GM12874 (cell line): ENCODE results near the gene COPS3.

Source experiments
- TF ChIP-seq, protein P1 (sequence below): IDR thresholded peaks from 2 replicates; pipeline ENCODE4 v1.5.1; 2011; ENCODE audit warnings: low read depth, mild to moderate bottlenecking, control low read depth, low read length, moderate library complexity; ENCODE audit not compliant: insufficient read depth

Gene COPS3

GRCh38 chr17:17213775-17214174 is 67.3 kb downstream of the COPS3 start:
- TF ChIP-seq, protein P1, sequence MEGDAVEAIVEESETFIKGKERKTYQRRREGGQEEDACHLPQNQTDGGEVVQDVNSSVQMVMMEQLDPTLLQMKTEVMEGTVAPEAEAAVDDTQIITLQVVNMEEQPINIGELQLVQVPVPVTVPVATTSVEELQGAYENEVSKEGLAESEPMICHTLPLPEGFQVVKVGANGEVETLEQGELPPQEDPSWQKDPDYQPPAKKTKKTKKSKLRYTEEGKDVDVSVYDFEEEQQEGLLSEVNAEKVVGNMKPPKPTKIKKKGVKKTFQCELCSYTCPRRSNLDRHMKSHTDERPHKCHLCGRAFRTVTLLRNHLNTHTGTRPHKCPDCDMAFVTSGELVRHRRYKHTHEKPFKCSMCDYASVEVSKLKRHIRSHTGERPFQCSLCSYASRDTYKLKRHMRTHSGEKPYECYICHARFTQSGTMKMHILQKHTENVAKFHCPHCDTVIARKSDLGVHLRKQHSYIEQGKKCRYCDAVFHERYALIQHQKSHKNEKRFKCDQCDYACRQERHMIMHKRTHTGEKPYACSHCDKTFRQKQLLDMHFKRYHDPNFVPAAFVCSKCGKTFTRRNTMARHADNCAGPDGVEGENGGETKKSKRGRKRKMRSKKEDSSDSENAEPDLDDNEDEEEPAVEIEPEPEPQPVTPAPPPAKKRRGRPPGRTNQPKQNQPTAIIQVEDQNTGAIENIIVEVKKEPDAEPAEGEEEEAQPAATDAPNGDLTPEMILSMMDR, result no peak

DNA sequence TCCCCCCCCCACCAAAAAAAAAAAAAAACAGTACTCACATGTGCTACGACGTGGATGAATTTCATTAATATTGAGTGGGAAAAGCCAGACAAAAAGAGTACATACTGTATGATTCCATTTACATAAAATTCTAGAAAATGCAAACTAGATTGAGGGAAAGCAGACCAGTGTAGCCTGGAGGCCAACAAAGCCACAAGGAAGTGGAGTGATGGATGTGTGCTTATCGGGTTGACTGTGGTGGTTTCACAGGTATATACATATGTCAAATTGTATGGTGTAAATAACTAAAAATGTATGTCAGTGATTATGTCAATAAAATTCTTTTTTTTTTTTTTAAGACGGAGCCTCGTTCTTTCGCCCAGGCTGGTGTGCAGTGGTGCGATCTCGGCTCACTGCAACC is 73.0 kb downstream of the COPS3 start:
- TF ChIP-seq, protein P1, result no peak

GRCh38 chr17:17206913-17207335 is 74.1 kb downstream of the COPS3 start:
- TF ChIP-seq, protein P1, result no peak

DNA sequence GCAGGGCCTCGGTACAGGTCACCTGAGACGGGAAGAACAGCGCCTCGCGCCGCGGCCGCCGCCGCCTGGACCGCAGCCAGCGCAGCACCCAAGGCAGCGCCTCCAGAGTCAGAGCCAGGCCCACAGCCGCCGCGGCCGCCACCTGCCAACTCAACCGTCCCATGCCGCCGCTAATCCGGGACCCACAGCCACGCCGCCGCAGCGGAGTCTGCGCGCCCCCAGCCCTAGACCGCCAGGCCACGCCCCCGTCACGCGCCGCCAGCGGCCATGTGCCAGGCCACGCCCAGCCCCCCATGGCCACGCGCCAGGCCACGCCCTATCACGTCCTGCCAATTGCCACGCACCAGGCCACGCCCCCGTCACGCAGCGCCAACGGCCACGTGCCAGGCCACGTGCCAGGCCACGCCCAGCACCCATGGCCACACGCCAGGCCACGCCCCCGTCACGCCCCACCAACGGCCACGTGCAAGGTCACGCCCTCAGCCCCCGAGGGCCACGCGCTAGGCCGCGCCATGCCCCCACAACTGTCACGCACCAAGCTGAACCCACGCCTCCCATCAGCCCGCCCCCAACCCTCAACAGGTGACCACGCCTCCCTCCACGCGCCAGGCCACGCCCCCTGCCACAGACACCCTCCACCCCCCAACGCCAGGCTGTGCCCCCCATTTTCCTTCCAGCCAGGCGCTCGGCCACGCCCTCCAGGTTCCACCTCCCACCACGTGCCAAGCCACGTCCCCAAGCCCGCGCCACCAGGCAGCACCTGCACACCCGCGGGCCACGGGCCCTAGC is 74.7 kb downstream of the COPS3 start, which contains the start of gene PLD6:
PLD6 (minus strand) TSS at position 210 of the 789 bp plus-strand sequence; CDS start at position 163, 47 bp downstream.
- TF ChIP-seq, protein P1, result no peak

- TF ChIP-seq, protein P1, result no peak
Observed at GRCh38 chr17:17205368-17206123, 75.5 kb downstream of the COPS3 start.

DNA sequence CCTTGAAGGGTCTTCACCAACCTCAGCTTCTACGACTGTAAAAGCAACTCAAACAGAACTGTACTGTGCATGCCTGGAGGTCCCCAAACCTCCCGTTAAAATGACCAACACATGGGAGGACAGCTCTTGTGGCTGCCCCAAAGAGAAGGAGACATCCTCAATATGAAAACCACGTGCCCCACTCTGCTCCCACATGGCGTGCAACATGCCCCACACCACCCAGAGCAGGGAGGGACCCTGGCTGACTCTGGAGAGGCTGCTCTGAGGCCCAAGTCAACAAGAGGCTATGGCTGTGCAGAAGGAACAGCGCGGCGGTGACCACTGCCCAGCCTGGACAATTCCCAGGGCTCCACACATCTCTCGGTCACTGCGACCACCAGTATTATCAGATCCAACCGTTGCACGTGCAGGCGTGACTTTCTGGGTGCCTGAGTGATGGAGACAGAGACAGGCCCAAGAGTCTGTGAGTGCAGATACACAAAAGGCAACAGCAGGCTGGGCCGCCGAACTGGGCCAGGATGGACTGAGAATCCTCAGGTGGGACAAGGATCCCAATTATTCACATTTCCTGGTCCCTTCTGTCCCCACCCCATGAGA is 76.3 kb downstream of the COPS3 start:
- TF ChIP-seq, protein P1, result no peak

DNA sequence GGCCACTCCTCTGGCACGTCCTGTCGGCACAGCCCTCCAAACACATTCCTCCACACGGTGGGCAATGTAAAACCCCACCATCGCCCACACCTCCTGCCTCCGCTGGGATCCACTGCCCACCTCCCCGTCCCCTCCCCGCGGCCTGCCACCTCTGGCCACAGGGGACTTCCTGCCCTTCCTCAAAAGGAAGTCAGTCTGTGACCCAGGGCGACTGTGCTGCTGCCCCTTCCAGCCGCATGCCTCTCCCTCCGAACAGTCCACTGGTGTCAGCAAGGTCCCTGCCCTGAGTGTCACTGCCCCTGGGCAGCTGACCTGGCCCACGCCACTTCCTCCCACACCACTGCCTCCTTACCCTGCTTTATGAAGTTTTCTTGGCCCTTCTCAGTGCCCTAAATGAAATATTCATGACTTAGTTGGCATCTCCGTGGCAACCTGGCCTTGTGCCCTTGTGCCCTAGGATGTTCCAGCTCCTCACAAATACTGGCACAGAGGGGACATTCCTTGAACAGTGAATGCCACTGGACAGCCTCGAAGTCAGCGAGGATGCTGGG is 76.9 kb downstream of the COPS3 start:
- TF ChIP-seq, protein P1, result no peak
